Measurements from ENCODE around the gene KRT5.
"Not testable (repeated sequence)": the region's sequence is repeated elsewhere in the genome, so short reads cannot be mapped to it uniquely, and the experiment has no call there.

The KRT5 gene

DNA sequence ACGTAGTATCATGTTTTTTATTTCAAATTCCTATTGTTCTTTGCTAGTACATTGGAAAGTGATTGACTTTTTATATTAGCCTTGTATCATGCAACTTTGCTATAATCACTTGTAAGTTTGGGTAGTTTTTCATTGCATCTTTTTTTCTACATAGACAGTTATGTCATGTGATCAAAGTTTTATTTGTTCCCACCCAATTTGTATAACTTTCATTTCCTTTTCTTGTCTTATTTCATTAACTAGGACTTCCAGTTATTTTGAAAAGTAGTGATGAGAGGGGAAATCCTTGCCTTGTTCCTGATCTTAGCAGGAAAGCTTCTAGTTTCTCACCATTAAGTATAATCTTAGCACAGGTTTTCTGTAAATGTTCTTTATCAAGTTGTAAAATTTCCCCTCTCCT lies 17.3 kb downstream of the KRT5 start:
- peaks cover 3% of the 10 kb centered on the region; the same call in 1 of the 2 replicates for H3K27me3 ChIP-seq (ENCODE audit: low read depth)
- no peaks in the 10 kb centered on the region for H3K9me3 ChIP-seq
- no peaks in the 10 kb centered on the region for H3K4me1 ChIP-seq
- DNase-seq (ENCODE audit: low spot score in 2 of 2) = no peak
- in situ Hi-C loops (cut with MboI; ENCODE audit: low sequenced_read_pairs) = no loop called here
- H3K36me3 ChIP-seq (replicated peaks) = no peaks in the 10 kb centered on the region
- H3K4me3 ChIP-seq = no peak overlapping the region

DNA sequence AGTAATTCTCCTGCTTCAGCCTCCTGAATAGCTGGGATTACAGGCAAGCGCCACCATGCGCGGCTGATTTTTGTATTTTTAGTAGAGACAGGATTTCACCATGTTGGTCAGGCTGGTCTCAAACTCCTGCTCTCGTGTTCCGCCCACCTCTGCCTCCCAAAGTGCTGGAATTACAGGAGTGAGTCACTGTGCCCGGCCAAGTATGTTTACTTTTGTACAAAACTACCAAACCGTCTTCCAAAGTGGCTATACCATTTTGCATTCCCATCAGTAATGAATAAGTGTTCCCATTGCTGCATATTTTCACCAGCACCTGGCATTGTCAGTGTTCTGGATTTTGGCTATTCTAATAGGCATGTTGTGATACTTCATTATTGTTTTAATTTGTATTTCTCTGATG lies 18.7 kb downstream of the KRT5 start:
- in situ Hi-C loops (cut with MboI; ENCODE audit: low sequenced_read_pairs) = no loop called here
- H3K4me1 ChIP-seq = no peaks in the 10 kb centered on the region
- no peaks in the 10 kb centered on the region for H3K36me3 ChIP-seq (replicated peaks)
- H3K4me3 ChIP-seq = no peak overlapping the region
- no peak for DNase-seq (ENCODE audit: low spot score in 2 of 2)
- H3K27me3 ChIP-seq (ENCODE audit: low read depth) = peaks cover 3% of the 10 kb centered on the region; the same call in 1 of the 2 replicates
- no peaks in the 10 kb centered on the region for H3K9me3 ChIP-seq

DNA sequence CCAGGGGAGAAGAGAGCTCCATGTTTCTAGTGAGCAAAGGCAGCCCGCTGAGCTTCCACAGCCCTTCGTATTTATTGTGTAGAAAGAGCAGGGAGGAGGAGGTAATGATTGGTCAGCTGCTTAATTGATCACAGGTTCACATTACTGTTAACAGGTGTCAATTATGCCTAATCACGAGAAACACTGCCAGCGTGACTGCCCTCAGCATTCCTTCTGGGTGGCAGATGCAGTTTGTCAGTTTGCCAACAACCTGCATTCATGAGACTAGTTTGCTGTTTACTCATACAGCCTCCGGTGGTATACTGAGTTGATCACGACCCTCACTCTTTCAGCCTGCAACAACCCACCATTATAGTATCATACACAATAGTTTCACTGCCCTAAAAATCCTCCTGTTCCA lies 19.6 kb downstream of the KRT5 start:
- H3K9me3 ChIP-seq; H3K4me3 ChIP-seq; in situ Hi-C loops (cut with MboI; ENCODE audit: low sequenced_read_pairs); H3K27me3 ChIP-seq (ENCODE audit: low read depth); DNase-seq (ENCODE audit: low spot score in 2 of 2); H3K4me1 ChIP-seq; H3K36me3 ChIP-seq (replicated peaks): not testable (repeated sequence)

- DNase-seq (ENCODE audit: low spot score in 2 of 2) = no peak
- Histone ChIP-seq H3K9me3 (no peaks in the 10 kb centered on the region), H3K4me3 (no peak overlapping the region), H3K36me3 (replicated peaks) (no peaks in the 10 kb centered on the region), H3K4me1 (no peaks in the 10 kb centered on the region), H3K27me3 (ENCODE audit: low read depth) (peaks cover 4% of the 10 kb centered on the region)
- in situ Hi-C loops (cut with MboI; ENCODE audit: low sequenced_read_pairs) = no loop called here
Observed at GRCh38 chr12:52499806-52500560, 20.2 kb downstream of the KRT5 start.

GRCh38 chr12:52498946-52499345 lies 21.2 kb downstream of the KRT5 start:
- no peak overlapping the region for H3K4me3 ChIP-seq
- no peaks in the 10 kb centered on the region for H3K4me1 ChIP-seq
- peaks cover 6% of the 10 kb centered on the region for H3K27me3 ChIP-seq (ENCODE audit: low read depth)
- no peak for DNase-seq (ENCODE audit: low spot score in 2 of 2)
- in situ Hi-C loops (cut with MboI; ENCODE audit: low sequenced_read_pairs) = no loop called here
- H3K9me3 ChIP-seq = no peaks in the 10 kb centered on the region
- H3K36me3 ChIP-seq (replicated peaks) = no peaks in the 10 kb centered on the region

- Histone ChIP-seq H3K4me3 (no peak overlapping the region), H3K36me3 (replicated peaks) (no peaks in the 10 kb centered on the region), H3K27me3 (ENCODE audit: low read depth) (peaks cover 7% of the 10 kb centered on the region), H3K9me3 (no peaks in the 10 kb centered on the region), H3K4me1 (no peaks in the 10 kb centered on the region)
- in situ Hi-C loops (cut with MboI; ENCODE audit: low sequenced_read_pairs) = no loop called here
- no peak for DNase-seq (ENCODE audit: low spot score in 2 of 2)
Observed at GRCh38 chr12:52497975-52498374, 22.2 kb downstream of the KRT5 start.

DNA sequence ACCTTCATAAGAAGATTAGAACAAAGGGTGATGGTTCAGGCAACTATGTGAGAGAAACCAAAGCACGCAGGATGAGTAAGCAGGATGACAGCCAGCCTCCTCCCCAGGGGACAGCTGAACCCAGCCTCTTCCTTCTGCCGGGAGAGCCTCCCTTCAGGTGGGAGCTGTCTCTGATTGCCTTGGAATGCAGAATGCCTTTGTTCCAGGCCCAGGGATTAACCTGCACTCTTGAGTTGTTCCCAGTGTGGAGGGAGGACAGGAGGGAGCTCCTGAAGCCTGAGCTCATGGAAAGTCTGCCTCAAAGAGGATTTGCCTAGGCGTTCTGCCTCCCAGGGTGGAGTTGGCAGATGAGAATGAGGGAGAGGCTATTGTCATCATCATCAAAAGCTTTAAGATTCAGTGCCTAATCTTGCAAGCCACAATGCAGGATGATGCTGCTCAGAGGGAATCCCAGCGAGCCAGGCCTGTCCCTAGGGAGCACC lies 23.6 kb downstream of the KRT5 start:
- no peaks in the 10 kb centered on the region for H3K4me1 ChIP-seq
- DNase-seq (ENCODE audit: low spot score in 2 of 2) = no peak
- H3K9me3 ChIP-seq = no peaks in the 10 kb centered on the region
- H3K27me3 ChIP-seq (ENCODE audit: low read depth) = peaks cover 7% of the 10 kb centered on the region
- H3K36me3 ChIP-seq (replicated peaks) = no peaks in the 10 kb centered on the region
- in situ Hi-C loops (cut with MboI; ENCODE audit: low sequenced_read_pairs) = no loop called here
- no peak overlapping the region for H3K4me3 ChIP-seq

- DNase-seq (ENCODE audit: low spot score in 2 of 2) = no peak
- no peaks in the 10 kb centered on the region for H3K9me3 ChIP-seq
- no peaks in the 10 kb centered on the region for H3K36me3 ChIP-seq (replicated peaks)
- H3K4me1 ChIP-seq = no peaks in the 10 kb centered on the region
- in situ Hi-C loops (cut with MboI; ENCODE audit: low sequenced_read_pairs) = no loop called here
- H3K4me3 ChIP-seq = no peak overlapping the region
- H3K27me3 ChIP-seq (ENCODE audit: low read depth) = peaks cover 7% of the 10 kb centered on the region
Observed at GRCh38 chr12:52496054-52496453, 24.1 kb downstream of the KRT5 start.

DNA sequence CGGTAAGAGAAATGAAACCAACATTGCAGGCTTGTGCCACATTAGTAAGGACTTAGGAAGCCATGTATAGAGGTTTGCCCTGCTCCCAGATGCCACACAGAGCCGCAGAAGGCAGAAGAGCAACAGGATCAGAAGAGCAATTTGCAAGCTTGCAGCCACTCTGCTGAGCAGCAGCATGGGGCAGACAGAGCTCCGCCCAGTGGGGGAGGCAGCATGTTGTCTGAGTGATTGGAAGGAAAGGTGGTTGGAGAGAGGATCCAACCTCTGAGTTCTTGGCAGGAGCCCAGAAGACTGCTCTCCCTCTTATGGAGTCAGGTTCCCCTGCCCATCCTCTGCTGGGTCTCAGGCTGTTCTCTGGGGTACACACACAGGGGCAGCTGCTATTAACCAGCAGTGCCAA lies 24.8 kb downstream of the KRT5 start:
- no peak for DNase-seq (ENCODE audit: low spot score in 2 of 2)
- H3K4me1 ChIP-seq = no peaks in the 10 kb centered on the region
- no peak overlapping the region for H3K4me3 ChIP-seq
- in situ Hi-C loops (cut with MboI; ENCODE audit: low sequenced_read_pairs) = no loop called here
- peaks cover 7% of the 10 kb centered on the region for H3K27me3 ChIP-seq (ENCODE audit: low read depth)
- H3K9me3 ChIP-seq = no peaks in the 10 kb centered on the region
- no peaks in the 10 kb centered on the region for H3K36me3 ChIP-seq (replicated peaks)

DNA sequence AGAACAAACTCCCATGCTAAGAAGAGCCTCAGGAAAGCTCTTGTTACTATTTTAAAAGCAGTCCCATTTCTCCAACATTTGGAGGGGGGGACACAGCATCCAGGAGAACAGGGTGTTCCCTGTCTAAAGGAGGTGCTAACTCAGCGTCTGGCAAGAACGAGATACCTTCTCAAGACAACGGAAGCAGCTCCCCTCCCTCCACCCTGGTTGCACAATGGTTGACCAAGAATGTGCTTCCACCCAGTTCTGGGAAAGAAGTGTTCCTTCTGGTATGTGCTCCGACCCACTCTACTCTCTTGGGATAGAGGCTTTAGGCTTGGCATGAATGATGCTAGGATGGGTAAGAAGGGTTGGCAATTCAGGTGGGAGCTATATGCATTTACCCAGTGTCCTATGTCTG lies 25.7 kb downstream of the KRT5 start:
- in situ Hi-C loops (cut with MboI; ENCODE audit: low sequenced_read_pairs) = no loop called here
- Histone ChIP-seq H3K36me3 (replicated peaks) (no peaks in the 10 kb centered on the region), H3K27me3 (ENCODE audit: low read depth) (peaks cover 7% of the 10 kb centered on the region), H3K4me3 (no peak overlapping the region), H3K4me1 (no peaks in the 10 kb centered on the region), H3K9me3 (no peaks in the 10 kb centered on the region)
- no peak for DNase-seq (ENCODE audit: low spot score in 2 of 2)

- Histone ChIP-seq H3K36me3 (replicated peaks) (no peaks in the 10 kb centered on the region), H3K9me3 (no peaks in the 10 kb centered on the region), H3K4me1 (no peaks in the 10 kb centered on the region), H3K4me3 (no peak overlapping the region), H3K27me3 (ENCODE audit: low read depth) (peaks cover 7% of the 10 kb centered on the region)
- no peak for DNase-seq (ENCODE audit: low spot score in 2 of 2)
- in situ Hi-C loops (cut with MboI; ENCODE audit: low sequenced_read_pairs) = no loop called here
Observed at GRCh38 chr12:52494100-52494499, 26.1 kb downstream of the KRT5 start.

DNA sequence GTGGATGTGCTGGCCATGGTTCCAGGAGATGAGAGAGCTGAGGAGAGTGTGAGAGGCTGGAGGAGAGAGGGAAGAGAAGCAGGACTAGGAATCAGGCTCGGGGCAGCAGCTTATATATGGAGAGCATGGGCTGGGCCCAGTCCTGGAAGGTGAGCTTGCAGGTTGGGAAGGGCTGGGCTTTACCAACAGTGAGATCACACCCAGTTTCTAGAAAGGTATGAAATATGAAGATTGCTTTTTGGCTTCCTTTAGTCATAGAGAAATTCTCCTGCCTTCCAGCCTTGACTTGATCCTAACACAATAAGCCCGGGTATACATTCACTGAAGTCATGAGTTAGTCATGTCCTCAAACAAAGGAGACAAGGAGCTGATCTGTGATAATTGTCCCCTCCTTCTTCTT lies 27.0 kb downstream of the KRT5 start, which contains the start of gene KRT6A:
KRT6A (minus strand) TSS at position 86 of the 400 bp plus-strand sequence; CDS start at position 17, 69 bp downstream.
- Histone ChIP-seq H3K27me3 (ENCODE audit: low read depth) (peaks cover 7% of the 10 kb centered on the region), H3K4me1 (no peaks in the 10 kb centered on the region), H3K36me3 (replicated peaks) (no peaks in the 10 kb centered on the region), H3K4me3 (no peak within 1 kb of the TSS), H3K9me3 (no peaks in the 10 kb centered on the region)
- in situ Hi-C loops (cut with MboI; ENCODE audit: low sequenced_read_pairs) = no loop called here
- DNase-seq (ENCODE audit: low spot score in 2 of 2) = no peak

- H3K4me3 ChIP-seq; H3K36me3 ChIP-seq (replicated peaks); in situ Hi-C loops (cut with MboI; ENCODE audit: low sequenced_read_pairs); H3K4me1 ChIP-seq; DNase-seq (ENCODE audit: low spot score in 2 of 2); H3K9me3 ChIP-seq; H3K27me3 ChIP-seq (ENCODE audit: low read depth): not testable (repeated sequence)
Observed at GRCh38 chr12:52492405-52492804, 27.8 kb downstream of the KRT5 start.

DNA sequence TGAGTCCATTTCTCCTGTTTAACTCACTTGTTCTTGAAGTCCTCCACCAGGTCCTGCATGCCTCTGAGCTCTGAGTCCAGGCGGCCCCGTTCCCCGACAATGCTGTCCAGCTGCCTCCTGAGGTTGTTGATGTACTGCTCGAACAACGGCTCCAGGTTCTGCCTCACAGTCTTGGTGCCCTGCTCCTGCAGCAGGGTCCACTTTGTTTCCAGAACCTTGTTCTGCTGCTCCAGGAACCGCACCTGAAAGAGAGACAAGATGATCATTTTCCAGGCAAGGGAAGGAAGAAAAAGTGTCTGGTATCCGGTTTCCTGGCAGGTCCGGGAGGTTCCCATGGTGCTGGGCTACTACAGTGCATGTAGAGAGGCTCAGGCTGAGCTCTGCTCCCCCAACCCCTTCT lies 28.7 kb downstream of the KRT5 start:
- DNase-seq (ENCODE audit: low spot score in 2 of 2); in situ Hi-C loops (cut with MboI; ENCODE audit: low sequenced_read_pairs); H3K36me3 ChIP-seq (replicated peaks); H3K9me3 ChIP-seq; H3K4me3 ChIP-seq; H3K4me1 ChIP-seq; H3K27me3 ChIP-seq (ENCODE audit: low read depth): not testable (repeated sequence)

DNA sequence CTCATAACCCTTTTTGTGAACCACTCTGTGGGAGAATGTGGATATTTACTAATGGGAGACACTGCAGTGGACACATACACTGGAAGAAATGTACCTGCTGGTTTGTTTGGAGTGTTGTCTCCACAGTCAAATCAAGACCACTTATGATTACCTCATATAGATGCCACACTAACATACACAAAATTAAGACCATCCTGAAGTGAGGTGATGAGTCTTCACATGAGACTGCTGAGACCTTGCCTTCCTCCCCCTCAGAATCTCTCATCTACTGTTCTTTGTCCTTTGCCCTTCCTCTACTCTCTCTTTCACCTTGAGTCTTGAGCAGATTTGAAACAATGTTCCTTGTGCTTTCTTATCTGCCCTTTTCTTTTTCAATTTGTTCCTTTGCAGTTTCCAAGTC lies 31.5 kb downstream of the KRT5 start:
- no peaks in the 10 kb centered on the region for H3K4me1 ChIP-seq
- DNase-seq (ENCODE audit: low spot score in 2 of 2) = no peak
- H3K9me3 ChIP-seq = no peaks in the 10 kb centered on the region
- no peaks in the 10 kb centered on the region for H3K27me3 ChIP-seq (ENCODE audit: low read depth)
- in situ Hi-C loops (cut with MboI; ENCODE audit: low sequenced_read_pairs) = no loop called here
- H3K4me3 ChIP-seq = no peak overlapping the region
- no peaks in the 10 kb centered on the region for H3K36me3 ChIP-seq (replicated peaks)

Data from HAP-1 (cell line).